Glomerular visceral epithelial cell (primary cell): ENCODE results near the gene C22orf39.
A peak's percentile ranks its signal among the peaks of the same experiment; 100 is the strongest.
"Not testable (repeated sequence)": the region's sequence is repeated elsewhere in the genome, so short reads cannot be mapped to it uniquely, and the experiment has no call there.

Source experiments
- DNase-seq: peaks from one replicate; pipeline ENCODE4 v3.0.0-alpha.2; 2016; ENCODE audit errors: extremely low spot score

The C22orf39 gene

DNA sequence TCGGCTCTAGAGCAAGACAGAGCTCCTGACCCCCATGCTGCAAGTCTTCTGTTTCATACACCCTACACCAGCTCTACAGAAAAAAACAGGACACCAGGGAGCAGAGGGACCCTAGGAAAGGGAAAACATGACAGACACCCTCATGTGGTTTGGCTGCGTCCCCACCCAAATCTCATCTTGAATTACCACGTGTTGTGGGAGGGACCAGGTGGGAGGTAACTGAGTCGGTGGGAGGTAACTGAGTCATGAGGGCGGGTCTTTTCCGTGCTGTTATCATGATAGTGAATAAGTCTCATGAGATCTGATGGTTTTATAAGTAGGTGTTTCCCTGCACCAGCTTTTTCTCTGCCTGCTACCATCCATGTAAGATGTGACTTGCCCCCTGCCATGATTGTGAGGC lies 6.6 kb upstream of the C22orf39 start:
- DNase-seq, result no peak

DNA sequence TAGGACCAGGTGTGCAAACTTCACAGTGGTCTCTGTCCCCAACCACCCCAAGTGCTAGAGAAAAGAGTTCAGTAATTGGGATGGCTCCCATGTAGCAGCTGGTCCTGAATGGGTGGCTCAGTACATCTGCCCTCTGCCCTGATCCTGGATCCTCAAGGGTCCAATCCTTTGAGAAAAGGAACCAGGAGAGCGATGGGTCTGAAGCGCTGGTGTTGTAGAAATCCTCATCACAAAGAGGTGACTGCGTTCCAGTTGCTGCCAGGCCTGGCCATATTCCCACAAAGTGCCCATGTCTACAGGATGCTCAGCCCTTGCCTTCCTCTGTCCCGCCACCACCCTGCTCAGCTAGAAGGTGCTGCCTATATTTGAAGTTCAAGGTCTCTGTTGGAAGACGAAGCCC lies 6.2 kb upstream of the C22orf39 start:
- DNase-seq, result no peak

DNA sequence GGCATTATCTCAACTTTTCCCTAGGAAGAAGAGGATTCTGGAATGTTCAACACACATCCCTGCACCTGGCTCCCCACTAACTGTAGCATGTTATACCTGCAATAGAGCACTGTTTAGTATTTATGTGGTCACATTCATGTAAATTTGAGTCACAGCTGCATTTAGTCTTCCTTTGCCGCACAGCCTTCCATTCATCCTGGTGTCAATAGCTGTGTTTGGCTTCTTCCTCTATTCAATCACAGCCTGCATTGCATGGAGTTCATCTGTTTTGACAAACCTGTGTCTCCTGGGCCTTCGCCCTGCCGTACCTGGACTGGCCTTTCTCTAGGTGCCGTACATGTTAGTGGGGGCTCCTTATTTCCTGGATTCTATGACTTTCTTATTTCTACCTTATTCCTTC lies 4.1 kb upstream of the C22orf39 start:
- no peak for DNase-seq

DNA sequence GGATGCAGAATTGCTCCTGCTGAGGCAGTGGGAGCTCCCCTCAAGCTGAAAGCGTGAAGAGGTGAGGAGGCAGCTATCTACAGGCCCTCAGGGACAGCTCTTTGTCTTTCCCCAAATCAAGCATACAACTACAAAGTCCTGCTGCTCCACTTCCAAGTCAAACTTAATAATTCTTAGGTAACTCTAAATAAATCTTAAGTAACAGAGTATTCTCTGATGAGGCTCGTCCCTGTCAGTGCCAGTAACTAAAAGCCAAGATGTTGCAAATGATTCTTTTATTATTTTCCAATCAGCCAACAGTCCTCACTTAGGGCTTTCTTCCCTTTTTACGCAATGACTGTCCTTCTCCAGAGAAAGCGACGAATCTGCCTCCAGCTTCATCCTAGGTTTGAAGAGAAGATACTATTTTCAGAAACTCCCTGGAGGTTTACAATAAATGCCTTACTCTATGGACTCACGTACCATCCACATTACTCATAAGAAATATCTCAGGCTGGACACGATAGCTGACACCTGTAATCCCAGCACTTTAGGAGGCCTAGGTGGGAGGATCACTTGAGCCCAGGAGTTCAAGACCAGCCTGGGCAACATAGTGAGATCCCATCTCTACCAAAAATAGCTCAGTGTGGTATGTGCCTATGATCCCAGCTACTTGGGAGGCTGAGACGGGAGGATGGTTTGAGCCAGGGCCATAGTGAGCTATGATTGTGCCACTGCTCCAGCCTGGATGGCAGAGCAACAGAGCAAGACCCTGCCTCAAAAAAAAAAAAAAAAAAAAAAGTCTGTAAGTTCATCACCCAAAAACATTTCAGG lies 3.1 kb upstream of the C22orf39 start:
- no peak for DNase-seq

DNA sequence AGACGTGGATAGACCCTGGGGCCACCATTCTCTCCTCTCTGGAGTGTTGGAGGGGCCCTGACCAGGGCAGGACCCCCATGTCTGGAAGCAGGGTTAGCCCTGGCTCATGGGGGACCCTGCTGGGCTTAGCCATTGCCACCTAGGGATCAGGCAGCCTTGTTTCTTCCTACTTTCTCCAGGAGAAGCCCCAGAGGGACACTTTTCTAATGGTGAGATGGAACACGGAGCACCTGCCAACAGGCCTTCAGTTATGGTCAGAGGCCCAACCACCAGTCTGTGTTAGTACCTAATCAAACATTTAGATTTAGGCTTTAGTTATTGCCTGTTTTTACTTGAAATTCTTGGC lies 1.9 kb upstream of the C22orf39 start:
- no peak for DNase-seq

DNA sequence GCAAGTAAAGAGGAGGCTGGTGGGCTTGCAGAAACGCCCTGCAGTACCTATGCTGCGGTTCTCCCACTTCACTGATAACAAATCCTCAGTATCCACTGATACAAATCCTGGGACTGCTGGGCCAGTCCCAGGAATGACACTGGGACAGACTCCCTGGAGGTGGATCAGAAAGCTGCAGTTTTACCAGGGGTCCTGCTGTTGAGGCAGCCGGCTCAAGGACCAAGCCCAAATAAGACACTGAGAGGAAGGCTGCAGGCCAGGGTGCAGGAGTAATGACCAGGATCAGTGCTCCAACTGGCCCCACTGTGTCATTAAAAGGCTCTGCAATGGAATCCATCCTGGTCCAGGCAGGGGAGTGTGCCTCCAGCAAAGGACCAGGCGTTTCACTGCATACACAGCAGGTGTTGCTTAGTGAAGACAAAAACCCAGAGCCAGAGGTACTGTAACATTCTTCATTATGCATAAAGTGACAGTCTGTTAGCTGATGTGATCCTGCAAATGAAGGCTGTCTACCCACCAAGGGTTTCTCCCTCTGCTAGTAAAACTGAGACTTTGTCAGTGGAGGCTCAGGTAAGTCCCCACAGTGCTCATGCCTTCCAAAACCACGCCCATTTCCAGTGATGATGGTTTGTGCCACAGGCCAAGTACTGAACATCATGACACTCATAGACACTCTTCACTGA lies 1.4 kb upstream of the C22orf39 start:
- no peak for DNase-seq

DNA sequence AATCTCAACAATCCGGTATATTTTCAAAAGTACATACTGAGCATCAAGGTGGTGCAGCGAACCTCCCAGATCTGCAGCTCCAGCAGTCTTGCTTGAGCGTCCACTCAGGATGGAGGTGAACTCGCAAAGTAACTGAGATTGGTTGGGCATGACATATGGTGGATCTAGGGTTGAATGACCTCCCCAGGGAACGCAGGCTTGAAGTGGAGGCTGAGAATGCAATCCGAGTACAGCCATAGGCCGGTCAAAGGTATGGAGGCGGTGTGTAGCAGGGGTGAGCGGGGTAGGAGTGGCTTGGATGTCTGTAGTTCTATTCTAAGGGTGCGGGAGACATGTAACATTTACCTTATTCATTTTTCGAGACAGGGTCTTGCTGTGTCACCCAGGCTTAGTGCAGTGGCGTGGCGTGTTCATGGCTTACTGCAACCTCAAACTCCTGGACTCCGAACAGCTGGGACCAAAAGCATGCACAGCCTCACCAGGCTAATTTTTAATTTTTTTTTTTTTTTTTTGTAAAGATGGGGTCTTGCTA lies 631 bp upstream of the C22orf39 start:
- peak; percentile 50 for DNase-seq

DNA sequence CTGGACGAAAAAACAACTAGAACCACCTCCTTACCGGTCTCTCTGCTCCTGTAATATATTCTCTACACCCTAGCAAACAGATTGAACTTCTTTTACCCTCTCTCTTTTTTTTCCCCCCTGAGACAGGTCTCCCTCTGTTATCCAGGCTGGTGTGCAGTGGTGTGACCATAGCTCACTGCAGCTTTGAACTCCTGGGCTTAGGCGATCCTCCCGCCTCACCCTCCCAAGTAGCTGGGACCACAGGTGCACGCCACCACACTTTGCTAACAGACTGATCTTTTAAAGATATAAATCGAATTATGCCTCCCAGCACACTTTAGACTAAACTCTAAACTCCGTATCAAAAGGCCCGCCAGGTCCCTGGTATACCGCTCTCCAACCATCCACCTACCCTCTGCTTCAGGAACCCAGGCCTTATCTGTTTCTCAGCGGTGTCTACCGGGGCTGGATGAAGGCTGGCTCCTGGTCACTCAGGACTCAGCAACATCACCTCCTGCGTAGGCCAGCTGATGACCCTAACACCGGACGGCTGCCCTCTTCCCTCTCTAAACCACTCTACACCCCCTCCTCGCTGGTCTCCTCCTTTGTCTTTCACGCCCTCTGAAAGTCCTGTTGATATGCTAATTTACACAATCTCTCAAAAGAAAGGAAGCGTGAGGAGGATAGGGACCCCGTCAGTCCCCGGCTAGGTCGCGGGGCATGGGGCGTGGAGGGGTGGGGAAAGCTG lies 745 bp downstream of the C22orf39 start:
- DNase-seq, result no peak

DNA sequence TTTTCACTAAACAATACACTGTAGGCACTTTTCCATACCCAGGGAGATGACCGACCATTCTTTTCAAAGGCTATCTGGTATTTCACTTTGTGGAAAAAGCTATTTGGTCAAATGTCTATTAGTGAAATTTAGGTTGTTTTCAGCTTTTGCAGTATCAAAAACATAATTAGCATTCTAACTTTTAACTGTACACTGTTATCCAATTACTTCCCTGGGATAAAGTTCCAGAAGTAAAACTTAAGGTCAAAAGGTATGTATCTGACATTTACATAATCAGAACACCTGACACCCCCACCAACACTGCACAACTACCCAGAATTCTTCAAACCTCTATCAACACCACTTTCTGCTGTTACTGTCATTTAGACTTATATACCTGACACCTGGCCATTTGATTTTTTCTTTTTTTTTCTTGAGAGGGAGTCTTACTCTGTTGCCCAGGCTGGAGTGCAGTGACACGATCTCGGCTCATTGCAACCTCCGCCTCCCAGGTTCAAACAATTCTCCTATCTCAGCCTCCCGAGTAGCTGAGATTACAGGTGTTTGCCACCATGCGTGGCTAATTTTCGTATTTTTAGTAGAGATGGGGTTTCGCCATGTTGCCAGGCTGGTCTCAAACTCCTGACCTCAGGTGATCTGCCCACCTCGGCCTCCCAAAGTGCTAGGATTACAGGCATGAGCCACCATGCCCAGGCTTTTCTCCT lies 2.1 kb downstream of the C22orf39 start:
- not testable (repeated sequence) for DNase-seq

DNA sequence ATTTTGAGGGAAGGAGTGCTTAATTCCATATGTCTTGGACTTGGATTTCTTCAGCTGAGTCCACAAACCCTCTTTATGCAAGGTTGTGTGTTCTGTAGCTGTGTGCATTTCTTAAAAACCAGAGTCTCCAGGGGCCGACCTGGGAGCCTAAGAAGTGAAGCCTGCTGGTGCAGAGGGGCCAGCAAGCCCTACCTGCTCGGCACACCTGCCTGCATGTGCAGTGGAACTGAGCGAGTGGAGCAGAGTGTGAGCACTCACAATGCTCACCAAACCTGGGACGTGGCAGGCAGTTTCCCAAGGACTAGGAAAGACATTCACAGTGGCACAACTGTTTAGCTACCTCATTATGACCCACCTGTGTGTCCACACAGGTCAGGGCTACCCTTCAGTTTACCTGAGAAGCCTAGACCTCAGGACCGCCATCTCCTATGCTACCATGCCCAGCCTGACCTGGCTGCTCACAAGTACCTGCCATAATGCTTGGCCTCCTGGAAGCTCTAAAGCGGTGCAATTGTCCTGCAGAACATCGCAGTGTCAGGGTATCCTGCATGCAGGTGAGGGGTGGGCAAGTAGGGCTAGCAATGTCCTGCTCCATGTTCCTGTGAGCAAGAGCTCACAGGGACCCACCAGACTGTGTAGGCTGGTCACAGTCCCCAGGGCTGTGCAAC lies 3.8 kb downstream of the C22orf39 start:
- no peak for DNase-seq

DNA sequence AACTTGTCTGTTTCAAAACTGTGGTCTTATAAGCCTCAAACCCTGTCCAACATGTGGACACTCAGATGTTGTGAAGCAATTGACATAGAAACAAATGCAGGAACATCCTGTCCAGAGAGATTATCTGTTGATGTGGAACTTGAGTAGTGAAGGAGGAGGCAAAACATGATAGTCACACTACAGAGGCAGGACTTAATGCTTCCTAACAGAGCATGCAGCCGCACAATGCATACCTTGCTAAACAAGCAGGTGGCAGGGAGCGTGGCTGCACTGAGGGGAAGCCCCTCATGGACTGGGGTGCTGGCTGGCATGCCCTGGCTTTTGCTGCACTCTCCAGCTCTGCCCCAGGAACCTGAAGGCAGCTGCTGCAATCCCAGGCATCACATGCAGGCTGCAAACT lies 5.3 kb downstream of the C22orf39 start:
- no peak for DNase-seq

DNA sequence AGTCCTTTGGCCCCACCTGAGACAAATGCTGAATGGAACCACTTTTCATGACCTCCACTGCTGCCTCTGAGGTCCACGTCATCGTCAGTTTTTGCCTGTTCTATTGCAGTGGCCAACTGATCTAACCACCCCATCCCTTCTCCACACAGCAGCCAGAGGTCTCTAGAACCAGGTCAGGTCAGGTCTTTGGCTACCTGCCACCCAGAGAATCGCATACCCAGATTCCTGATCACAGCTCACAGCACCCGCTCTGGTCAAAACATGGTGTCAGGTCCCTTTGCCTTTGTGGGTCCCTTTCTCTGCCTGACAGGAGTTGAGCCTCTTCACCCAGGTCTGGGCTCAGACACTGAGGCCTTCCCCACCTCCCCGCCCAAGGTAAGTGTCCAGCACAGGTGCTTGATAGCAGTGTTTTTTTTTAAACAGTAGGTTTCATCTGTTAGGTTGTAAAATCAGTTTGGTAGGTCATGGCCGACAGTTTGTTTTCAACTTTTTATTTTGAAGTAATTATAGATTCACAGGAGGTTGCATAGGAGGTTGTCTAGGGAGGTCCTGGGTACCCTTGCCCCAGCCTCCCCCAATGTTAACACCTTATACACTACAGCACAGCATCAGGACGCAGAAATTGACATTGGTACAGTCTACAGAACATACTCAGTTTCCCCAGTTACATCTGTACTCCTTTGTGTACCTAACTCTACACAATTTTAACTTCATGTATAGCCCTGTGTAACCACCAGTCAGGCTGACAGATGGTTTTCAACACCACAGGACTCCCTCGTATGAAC lies 6.9 kb downstream of the C22orf39 start:
- DNase-seq, result no peak

DNA sequence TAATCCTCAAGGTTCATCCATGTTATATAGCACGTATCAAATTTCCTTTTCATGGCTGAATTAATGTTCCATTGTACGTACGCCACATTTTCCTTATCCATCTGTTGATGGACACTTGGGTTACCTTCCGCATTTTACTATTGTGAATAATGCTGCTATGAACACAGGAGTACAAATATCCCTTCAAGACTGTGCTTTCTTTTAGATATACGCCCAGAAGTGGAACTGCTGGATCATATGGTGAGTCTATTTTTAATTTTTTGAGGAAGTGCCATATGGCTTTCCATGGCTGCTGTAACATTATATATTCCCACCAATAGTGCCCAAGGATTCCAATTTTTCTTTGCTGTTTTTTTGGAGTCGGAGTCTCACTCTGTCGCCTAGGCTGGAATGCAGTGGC lies 9.2 kb downstream of the C22orf39 start:
- no peak for DNase-seq

DNA sequence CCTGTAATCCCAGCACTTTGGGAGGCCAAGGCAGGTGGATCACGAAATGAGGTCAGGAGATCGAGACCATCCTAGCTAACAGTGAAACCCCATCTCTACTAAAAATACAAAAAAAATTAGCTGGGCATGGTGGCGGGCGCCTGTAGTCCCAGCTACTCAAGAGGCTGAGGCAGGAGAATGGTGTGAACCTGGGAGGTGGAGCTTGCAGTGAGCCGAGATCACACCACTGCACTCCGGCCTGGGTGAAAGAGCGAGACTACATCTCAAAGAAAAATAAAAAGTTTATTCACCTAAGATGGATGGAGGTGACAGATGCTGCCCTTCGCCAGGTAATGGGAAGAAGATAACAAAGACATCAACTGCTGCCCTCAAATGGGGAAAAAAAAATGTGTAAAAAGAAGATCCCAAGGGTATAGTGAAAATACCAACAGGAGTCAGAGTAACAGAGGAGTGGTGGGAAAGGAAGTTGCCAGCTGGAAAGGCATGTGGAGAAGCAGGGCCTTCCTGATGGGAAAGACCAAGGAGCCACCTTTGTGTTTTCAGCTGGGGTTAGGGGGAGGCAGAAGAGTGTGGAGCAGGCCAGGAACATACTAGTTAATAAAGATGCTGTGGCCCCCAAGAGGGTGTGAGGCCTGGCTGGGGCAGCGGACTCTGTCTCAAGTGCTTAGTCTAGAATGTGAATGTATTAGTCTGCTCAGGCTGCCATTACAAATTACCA lies 10.9 kb downstream of the C22orf39 start:
- not testable (repeated sequence) for DNase-seq

DNA sequence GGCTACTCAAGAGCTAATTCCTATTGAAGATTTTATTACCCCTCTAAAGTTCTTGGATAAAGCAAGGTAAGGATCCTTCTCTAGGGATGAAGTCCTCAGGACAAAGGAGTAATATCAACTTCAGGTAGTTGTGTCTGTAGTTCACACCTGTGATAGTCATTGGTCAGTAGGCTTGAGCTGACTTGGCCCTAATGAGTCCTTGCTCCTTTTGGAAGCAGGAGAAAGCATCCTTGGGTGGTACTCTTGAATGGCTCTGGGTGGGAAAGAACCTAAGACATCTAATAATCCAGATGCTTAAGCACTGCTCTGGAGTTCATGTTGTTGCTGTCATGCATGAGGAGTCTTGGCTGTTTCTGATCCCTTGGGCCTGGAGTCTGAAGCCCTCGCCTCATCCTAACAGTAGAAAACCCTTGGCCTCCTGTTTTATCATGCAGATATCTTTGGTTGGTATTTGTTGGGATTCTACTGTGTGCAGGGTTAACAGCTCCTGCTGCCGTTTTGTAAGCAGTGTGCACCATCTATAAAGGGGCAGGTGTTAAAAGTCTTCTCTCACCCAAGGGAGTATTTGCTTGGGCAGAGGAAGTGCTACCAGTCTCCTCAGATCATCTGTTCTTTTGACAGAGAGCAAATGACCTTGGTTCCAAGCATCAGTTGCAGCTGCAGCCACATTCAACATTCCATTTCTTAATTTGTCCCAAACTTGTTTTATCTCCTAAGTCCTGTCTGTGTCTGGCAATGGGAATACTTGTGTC lies 12.5 kb downstream of the C22orf39 start:
- no peak for DNase-seq

DNA sequence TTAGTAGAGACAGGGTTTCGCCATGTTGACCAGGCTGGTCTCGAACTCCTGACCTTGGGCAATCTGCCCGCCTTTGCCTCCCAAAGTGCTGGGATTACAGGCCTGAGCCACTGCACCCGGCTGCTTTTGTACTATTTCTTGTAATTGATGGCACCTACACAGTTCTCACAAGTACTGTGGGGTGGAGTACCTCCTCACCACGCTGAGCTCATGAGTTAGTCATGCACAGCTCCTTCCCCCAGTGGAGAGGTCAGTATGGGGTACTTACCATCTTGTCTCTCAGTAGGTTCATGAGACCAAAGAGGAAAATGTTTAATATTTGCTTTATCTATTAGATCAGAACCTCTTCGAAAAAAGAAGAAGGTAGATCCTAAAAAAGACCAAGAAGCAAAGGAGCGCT lies 13.1 kb downstream of the C22orf39 start:
- DNase-seq, result peak; percentile 24

DNA sequence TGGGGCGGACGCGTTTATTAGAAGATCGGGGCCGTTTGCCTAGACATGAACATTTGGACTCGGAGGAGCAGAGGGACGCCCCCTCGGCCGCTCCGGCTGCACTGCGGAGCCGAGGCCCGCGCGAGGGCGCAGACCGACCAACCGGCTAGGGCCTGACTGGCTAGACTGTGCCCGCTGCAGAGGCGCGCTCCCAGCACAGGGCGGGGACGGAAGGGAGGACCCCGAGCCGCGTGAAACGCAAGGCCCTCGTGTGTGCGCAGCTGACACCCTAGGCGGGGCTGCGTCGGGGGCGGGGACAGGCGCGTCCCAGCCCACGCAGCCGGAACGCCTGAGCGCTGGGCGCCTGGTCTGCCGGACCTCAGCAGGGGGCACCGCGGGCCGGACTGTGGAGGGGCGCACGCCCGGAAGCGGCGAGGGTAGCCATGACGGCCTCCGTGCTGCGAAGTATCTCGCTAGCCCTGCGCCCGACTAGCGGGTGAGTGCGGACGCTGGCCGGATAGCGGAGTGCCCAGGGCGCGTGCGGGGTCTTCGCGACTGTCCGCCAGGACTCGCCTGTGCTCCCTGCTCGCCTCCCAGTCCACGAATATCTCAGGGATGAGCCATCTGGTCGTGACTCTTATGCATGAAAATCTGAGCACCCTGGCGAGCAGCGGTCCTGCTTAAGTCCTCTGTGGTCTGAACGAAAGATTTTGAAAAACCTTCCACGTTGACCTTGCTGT lies 15.2 kb downstream of the C22orf39 start, which contains the start of gene MRPL40:
MRPL40 (plus strand) TSS at position 413 of the 719 bp plus-strand sequence; CDS start at position 423, 10 bp downstream.
- DNase-seq, result peak; percentile 92

DNA sequence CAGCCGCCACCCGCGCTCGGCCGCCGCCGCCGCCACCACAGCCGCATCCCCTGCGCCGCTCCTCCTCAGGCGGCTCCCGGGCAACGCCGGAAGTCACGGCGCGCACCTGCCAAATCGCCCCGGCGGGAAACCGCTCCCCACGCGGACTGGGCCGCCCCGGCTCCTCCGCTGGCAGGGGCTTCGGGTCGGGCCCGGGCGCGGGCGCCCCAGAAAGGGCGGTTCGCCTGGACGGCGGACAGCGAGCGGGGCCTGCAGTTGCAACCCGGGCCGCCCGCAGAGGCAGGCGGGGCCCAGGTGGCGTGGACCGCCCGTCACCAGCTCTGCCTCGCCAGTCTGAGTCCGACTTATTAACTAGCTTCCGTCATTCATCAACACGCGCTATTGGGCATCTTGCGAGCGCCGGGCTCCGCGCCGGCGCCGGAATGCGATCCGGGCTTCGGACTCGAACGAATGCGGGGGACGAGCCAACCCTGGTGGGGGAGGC lies 15.8 kb downstream of the C22orf39 start, which contains the start of gene HIRA:
HIRA (minus strand) TSS at position 85 of the 484 bp plus-strand sequence. CDS start 257 bp downstream, outside the sequence.
- peak; percentile 74 for DNase-seq
